Breast epithelium (tissue), 3 donors: ENCODE results near the gene CTNNA2.

Experiments
- CTCF ChIP-seq, 3 donors: fragments of 450-650 bp; IDR thresholded peaks; one replicate each; pipeline ENCODE4 v1.5.1; 2016 to 2017; ENCODE audit warnings: antibody characterized with exemption in 3 of 3, mild to moderate bottlenecking in 3 of 3, moderate library complexity in 3 of 3
- POLR2AphosphoS5 ChIP-seq, 3 donors: sonication (generic); formaldehyde crosslinking; IDR thresholded peaks; one replicate each; pipeline ENCODE4 v1.6.1; 2017; ENCODE audit warnings: antibody characterized with exemption in 3 of 3

- TF ChIP-seq POLR2AphosphoS5 (IDR thresholded peaks at IDR 0.05): no peak
- TF ChIP-seq CTCF (IDR thresholded peaks at IDR 0.05): no peak
Observed at GRCh38 chr2:80643598-80643997, 1130.7 kb downstream of the CTNNA2 start.
